B cell (primary cell): ENCODE data around the gene LEMD1.

Experiments used
- CTCF ChIP-seq: fragments of 200-600 bp; IDR thresholded peaks from one replicate; pipeline ENCODE4 v1.8.0; 2022; ENCODE audit warnings: antibody characterized with exemption, mild to moderate bottlenecking
- EZH2 ChIP-seq: IDR thresholded peaks from 2 replicates; pipeline ENCODE4 v1.6.1; 2012; ENCODE audit warnings: borderline replicate concordance, low read depth, mild to moderate bottlenecking, moderate library complexity, low read length; ENCODE audit not compliant: insufficient read depth, poor library complexity, severe bottlenecking

- TF ChIP-seq CTCF (no peak), EZH2 (no peak)
Measured at GRCh38 chr1:205368478-205368877, 53.4 kb downstream of the LEMD1 start.
